ENCODE results near the gene CD209. TPM values are rescaled to one million over a fixed set of nuclear protein-coding genes. Genes with fewer than 3 reads are reported as not detected.
"Not testable (repeated sequence)": the region's sequence is repeated elsewhere in the genome, so short reads cannot be mapped to it uniquely, and the experiment has no call there.

Gene CD209
- total and polyA plus RNA-seq, 7 donors, result 0.11 to 13.8 (median 2.7) TPM

DNA sequence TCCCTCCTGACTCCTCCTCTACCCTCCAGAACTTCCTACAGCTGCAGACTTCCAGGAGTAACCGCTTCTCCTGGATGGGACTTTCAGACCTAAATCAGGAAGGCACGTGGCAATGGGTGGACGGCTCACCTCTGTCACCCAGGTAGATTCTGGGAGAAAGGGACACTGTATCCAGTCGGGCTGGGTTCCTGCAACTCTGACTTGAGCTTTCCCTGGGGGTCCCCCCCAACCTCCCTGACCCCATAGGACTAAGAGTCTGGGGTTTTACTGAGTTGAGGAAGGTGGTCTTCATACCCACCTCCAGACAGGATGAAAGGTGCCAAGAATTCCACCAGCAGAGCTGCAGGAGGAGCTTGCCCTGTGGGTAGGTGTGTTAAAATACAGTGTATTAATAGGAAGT lies 20.2 kb upstream of the CD209 start:
- Histone ChIP-seq H3K36me3 (ENCODE audit: insufficient read depth in 1 of 2, low read depth in 1 of 2) (no peaks in the 10 kb centered on the region), H3K27me3 (ENCODE audit: insufficient read depth in 3 of 3, low read length in 2 of 3) (peaks cover 0 to 11% (median 2%) of the 10 kb centered on the region in 3 donors), H3K4me1 (no peaks in the 10 kb centered on the region), H3K27ac (no peak overlapping the region), H3K4me3 (no peak overlapping the region), H3K9me3 (no peaks in the 10 kb centered on the region)
- ATAC-seq, result no peak
- TF ChIP-seq, protein P1, sequence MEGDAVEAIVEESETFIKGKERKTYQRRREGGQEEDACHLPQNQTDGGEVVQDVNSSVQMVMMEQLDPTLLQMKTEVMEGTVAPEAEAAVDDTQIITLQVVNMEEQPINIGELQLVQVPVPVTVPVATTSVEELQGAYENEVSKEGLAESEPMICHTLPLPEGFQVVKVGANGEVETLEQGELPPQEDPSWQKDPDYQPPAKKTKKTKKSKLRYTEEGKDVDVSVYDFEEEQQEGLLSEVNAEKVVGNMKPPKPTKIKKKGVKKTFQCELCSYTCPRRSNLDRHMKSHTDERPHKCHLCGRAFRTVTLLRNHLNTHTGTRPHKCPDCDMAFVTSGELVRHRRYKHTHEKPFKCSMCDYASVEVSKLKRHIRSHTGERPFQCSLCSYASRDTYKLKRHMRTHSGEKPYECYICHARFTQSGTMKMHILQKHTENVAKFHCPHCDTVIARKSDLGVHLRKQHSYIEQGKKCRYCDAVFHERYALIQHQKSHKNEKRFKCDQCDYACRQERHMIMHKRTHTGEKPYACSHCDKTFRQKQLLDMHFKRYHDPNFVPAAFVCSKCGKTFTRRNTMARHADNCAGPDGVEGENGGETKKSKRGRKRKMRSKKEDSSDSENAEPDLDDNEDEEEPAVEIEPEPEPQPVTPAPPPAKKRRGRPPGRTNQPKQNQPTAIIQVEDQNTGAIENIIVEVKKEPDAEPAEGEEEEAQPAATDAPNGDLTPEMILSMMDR (IDR thresholded peaks at IDR 0.05), result no peak
- DNase-seq, result no peak
- WGBS, 3 donors, result 61 to 72% (median 70%) methylated on average over 4 of the region's 4 CpGs
- intact Hi-C loops (cut with DNase I), result no loop called here

DNA sequence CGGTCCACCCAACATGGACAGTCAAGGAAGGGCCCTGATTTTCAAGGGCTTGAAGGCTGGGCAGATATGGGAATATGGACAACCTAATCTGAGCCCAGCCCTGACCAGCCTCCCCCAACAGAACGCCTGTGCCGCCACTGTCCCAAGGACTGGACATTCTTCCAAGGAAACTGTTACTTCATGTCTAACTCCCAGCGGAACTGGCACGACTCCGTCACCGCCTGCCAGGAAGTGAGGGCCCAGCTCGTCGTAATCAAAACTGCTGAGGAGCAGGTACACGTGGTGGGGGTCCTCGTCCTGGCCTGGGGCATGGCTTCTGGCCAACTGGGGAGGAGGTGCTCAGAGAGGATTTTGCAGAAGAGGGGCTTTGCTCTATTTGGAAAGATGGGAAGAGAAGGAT lies 19.2 kb upstream of the CD209 start:
- intact Hi-C loops (cut with DNase I), result no loop called here
- no peak overlapping the region for H3K4me3 ChIP-seq
- no peak overlapping the region for H3K27ac ChIP-seq
- TF ChIP-seq, protein P1 (IDR thresholded peaks at IDR 0.05), result no peak
- ATAC-seq (no peak), DNase-seq (no peak)
- peaks cover 0 to 11% (median 2%) of the 10 kb centered on the region in 3 donors for H3K27me3 ChIP-seq (ENCODE audit: insufficient read depth in 3 of 3, low read length in 2 of 3)
- H3K36me3 ChIP-seq (ENCODE audit: insufficient read depth in 1 of 2, low read depth in 1 of 2), result no peaks in the 10 kb centered on the region
- H3K9me3 ChIP-seq, result no peaks in the 10 kb centered on the region
- H3K4me1 ChIP-seq, result no peaks in the 10 kb centered on the region
- WGBS, 3 donors, result 56 to 65% (median 56%) methylated on average over 11 of the region's 11 CpGs

DNA sequence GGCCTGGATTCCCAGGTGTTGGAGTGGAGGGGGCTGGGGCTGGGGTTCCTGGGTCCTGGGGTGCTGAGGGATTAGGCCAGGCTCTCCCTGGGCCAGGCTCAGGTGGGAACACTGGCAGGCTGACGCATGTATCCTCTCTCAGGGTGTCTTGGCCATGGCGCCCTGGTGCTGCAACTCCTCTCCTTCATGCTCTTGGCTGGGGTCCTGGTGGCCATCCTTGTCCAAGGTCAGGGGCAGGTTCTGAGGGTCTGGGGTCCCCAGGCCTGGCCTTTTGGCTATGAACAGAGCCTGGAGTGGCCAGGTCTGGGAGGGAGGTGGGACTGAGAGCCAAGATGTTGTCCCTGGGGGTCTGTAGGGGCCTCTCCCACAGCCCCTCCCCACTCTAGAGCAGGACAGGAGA lies 17.7 kb upstream of the CD209 start:
- H3K4me1 ChIP-seq; H3K36me3 ChIP-seq (ENCODE audit: insufficient read depth in 1 of 2, low read depth in 1 of 2); ATAC-seq; H3K27me3 ChIP-seq (ENCODE audit: insufficient read depth in 3 of 3, low read length in 2 of 3); DNase-seq; intact Hi-C loops (cut with DNase I); H3K9me3 ChIP-seq; H3K4me3 ChIP-seq; H3K27ac ChIP-seq: not testable (repeated sequence)
- WGBS, 3 donors, result 70 to 90% (median 90%) methylated on average over 2 of the region's 2 CpGs

DNA sequence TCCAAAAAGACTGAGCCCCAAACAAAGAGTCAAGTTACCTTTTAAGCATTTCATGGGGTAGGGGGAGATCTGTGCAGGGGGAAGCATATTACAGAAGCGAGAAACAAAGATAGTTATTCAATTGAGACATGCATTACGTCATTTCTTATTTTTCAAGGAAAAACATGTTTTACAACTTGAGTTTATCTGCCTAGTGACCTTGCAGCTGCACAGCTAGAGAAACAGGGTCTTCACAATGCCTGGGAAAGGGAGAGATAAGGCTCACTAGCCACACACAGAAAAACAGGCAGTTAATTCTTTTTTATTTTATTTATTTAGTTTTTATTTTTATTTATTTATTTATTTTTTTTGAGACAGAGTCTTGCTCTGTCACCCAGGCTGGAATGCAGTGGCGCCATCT lies 16.8 kb upstream of the CD209 start:
- ATAC-seq; DNase-seq; H3K27ac ChIP-seq; H3K4me3 ChIP-seq; H3K36me3 ChIP-seq (ENCODE audit: insufficient read depth in 1 of 2, low read depth in 1 of 2); intact Hi-C loops (cut with DNase I); H3K4me1 ChIP-seq; H3K27me3 ChIP-seq (ENCODE audit: insufficient read depth in 3 of 3, low read length in 2 of 3); H3K9me3 ChIP-seq: not testable (repeated sequence)
- 49 to 55% (median 52%) methylated on average over 3 of the region's 3 CpGs for WGBS, 3 donors

DNA sequence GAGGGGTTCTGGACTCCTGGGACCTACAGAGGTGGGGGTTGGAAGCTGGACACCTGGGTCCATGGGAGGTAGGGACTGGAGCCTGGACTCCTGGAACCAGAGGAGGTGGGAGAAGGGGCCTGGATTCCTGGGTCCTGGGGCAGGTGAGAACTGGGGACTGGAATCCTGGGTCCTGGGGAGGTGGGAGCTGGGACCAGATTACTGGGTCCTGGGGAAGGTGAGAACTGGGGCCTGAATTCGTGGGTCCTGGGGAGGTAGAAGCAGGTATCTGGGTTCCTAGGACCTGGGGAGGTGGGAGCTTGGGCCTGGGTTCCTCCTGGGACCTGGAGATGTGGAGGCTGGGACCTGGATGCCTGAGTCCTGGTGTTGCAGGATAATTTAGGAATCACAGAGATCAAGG lies 16.4 kb upstream of the CD209 start:
- Histone ChIP-seq H3K27me3 (ENCODE audit: insufficient read depth in 3 of 3, low read length in 2 of 3) (peaks cover 0 to 4% (median 0%) of the 10 kb centered on the region in 3 donors), H3K4me1 (no peaks in the 10 kb centered on the region), H3K4me3 (no peak overlapping the region), H3K27ac (no peak overlapping the region), H3K9me3 (peaks cover 9% of the 10 kb centered on the region), H3K36me3 (ENCODE audit: insufficient read depth in 1 of 2, low read depth in 1 of 2) (no peaks in the 10 kb centered on the region)
- WGBS, 3 donors, result 8 to 39% (median 36%) methylated on average over 1 of the region's 1 CpG
- intact Hi-C loops (cut with DNase I), result no loop called here
- DNase-seq, result no peak
- no peak for ATAC-seq
- TF ChIP-seq, protein P1 (IDR thresholded peaks at IDR 0.05), result no peak

DNA sequence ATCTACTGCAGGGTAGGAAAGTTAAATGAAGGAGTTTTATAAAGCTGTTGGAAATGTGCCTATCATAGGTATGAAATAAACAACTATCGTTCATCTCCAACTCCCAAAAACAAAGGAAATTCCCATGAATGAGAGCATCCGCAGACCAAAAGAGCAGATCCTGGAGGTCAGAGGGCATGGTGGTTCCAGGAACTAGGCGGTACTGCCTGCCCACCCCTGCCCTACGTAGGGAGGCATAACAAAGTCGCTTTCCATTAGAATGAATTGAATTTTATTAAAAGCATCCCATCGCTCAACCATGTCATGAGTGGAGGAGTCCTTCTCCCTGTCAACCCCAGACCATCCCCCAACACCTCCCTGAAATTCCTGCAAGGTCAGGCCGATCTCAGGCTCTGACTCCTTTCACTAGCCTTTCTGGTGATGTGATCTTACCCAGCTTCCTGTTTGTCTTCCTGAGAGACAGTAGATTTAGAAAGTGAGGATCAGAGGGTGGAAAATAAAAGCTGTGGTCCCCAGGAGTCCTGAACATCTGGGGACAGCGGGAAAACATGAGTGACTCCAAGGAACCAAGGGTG lies 15.5 kb upstream of the CD209 start, which contains the start of gene CLEC4M:
Gene CLEC4M (plus strand): TSS at position 525 of the 575 bp plus-strand sequence. CDS start 24 bp downstream, at position 549.
- WGBS, 3 donors, result 69 to 75% (median 73%) methylated on average over 8 of the region's 8 CpGs
- Histone ChIP-seq H3K4me3 (no peak within 1 kb of the TSS), H3K36me3 (ENCODE audit: insufficient read depth in 1 of 2, low read depth in 1 of 2) (no peaks in the 10 kb centered on the region), H3K4me1 (no peaks in the 10 kb centered on the region), H3K27ac (no peak within 1 kb of the TSS), H3K9me3 (peaks cover 18% of the 10 kb centered on the region), H3K27me3 (ENCODE audit: insufficient read depth in 3 of 3, low read length in 2 of 3) (peaks cover 0 to 1% (median 0%) of the 10 kb centered on the region in 3 donors)
- TF ChIP-seq, protein P1 (IDR thresholded peaks at IDR 0.05), result no peak
- no peak for ATAC-seq
- intact Hi-C loops (cut with DNase I), result no loop called here
- DNase-seq, result no peak
